Calu3 (cell line): Measurements from ENCODE around the gene DPM2. TPM values are rescaled to one million over a fixed set of nuclear protein-coding genes. Genes with fewer than 3 reads are reported as not detected.
A peak's percentile ranks its signal among the peaks of the same experiment; 100 is the strongest.

Experiments used
- BruUV-seq: library from RNA; stranded (reverse); fragments of 400-500 nt; replicated peaks from 2 replicates; lab custom pipeline; 2021; lab: Mats Ljungman, UMichigan
- CTCF ChIA-PET: fragments of 300-600 bp; sonication (Branson Sonifier 250); formaldehyde crosslinking; loops from one replicate; lab custom pipeline; 2022; ENCODE audit warnings: antibody characterized with exemption; lab: Charles Lee
- DNase-seq: peaks from one replicate; pipeline ENCODE4 v3.0.0; 2022
- H3K27ac Mint-ChIP-seq: one replicate; pipeline ENCODE4 v1.8.0; 2022; ENCODE audit warnings: mixed read lengths; ENCODE audit not compliant: unreplicated experiment
- H3K27me3 Mint-ChIP-seq: one replicate; pipeline ENCODE4 v1.8.0; 2022; ENCODE audit warnings: mixed read lengths; ENCODE audit not compliant: unreplicated experiment
- H3K36me3 Mint-ChIP-seq: one replicate; pipeline ENCODE4 v1.8.0; 2022; ENCODE audit warnings: mild to moderate bottlenecking, moderate library complexity, mixed read lengths; ENCODE audit not compliant: insufficient read depth, unreplicated experiment
- H3K4me1 Mint-ChIP-seq: one replicate; pipeline ENCODE4 v1.8.0; 2022; ENCODE audit warnings: mild to moderate bottlenecking, low read depth, mixed read lengths; ENCODE audit not compliant: unreplicated experiment
- H3K4me3 Mint-ChIP-seq: one replicate; pipeline ENCODE4 v1.8.0; 2022; ENCODE audit warnings: mild to moderate bottlenecking, low read depth, moderate library complexity, mixed read lengths; ENCODE audit not compliant: unreplicated experiment
- H3K9me3 Mint-ChIP-seq: one replicate; pipeline ENCODE4 v1.8.0; 2022; ENCODE audit warnings: low read depth, mixed read lengths; ENCODE audit not compliant: unreplicated experiment
- CTCF ChIP-seq: fragments of 200-600 bp; IDR thresholded peaks from one replicate; pipeline ENCODE4 v1.8.0; 2022; ENCODE audit warnings: antibody characterized with exemption; ENCODE audit not compliant: unreplicated experiment
- intact Hi-C: fragments of 100-400 bp; cut with micrococcal nuclease; formaldehyde crosslinking; loops from one replicate; pipeline ENCODE4 v1.10.0; 2022; ENCODE audit not compliant: unreplicated experiment
- total RNA-seq: library from RNA; stranded (reverse); gene quantifications from 2 replicates; pipeline ENCODE4 v1.2.3, GENCODE V29; 2022

DPM2 gene
- total RNA-seq, 1 experiment from 2014 or later: 31.5 TPM

- BruUV-seq: no TSS peak
- no peak for DNase-seq
- CTCF ChIA-PET: interaction anchor here (1.2 kb wide), 1 partner anchor 18 kb away, joined by 3 read pairs; no protein-coding TSS in a partner anchor
- peaks cover 69% of the 10 kb centered on the region for H3K4me1 Mint-ChIP-seq
- no peak for TF ChIP-seq CTCF
- H3K27ac Mint-ChIP-seq: no peak overlapping the region
- H3K9me3 Mint-ChIP-seq: no peaks in the 10 kb centered on the region
- peaks cover 62% of the 10 kb centered on the region for H3K36me3 Mint-ChIP-seq
- H3K4me3 Mint-ChIP-seq: no peak overlapping the region
- intact Hi-C loops: no loop called here
- H3K27me3 Mint-ChIP-seq: no peaks in the 10 kb centered on the region
Observed at GRCh38 chr9:127973169-127974000, 35.7 kb upstream of the DPM2 start.

GRCh38 chr9:127972236-127972871 is 34.7 kb upstream of the DPM2 start:
- Mint-ChIP-seq H3K27ac (peak overlapping the region; percentile 83), H3K4me1 (peaks cover 73% of the 10 kb centered on the region), H3K27me3 (no peaks in the 10 kb centered on the region), H3K4me3 (peak overlapping the region; percentile 64), H3K36me3 (peaks cover 61% of the 10 kb centered on the region), H3K9me3 (no peaks in the 10 kb centered on the region)
- intact Hi-C loops: no loop called here
- TF ChIP-seq CTCF: no peak
- CTCF ChIA-PET: no interaction called here
- no peak for DNase-seq
- no TSS peak for BruUV-seq

- intact Hi-C loops: no loop called here
- H3K4me1 Mint-ChIP-seq: peaks cover 73% of the 10 kb centered on the region
- TF ChIP-seq CTCF: no peak
- H3K36me3 Mint-ChIP-seq: peaks cover 53% of the 10 kb centered on the region
- no peaks in the 10 kb centered on the region for H3K27me3 Mint-ChIP-seq
- no peaks in the 10 kb centered on the region for H3K9me3 Mint-ChIP-seq
- BruUV-seq: no TSS peak
- CTCF ChIA-PET: no interaction called here
- peak overlapping the region; percentile 64 for H3K4me3 Mint-ChIP-seq
- H3K27ac Mint-ChIP-seq: peak overlapping the region; percentile 83
- no peak for DNase-seq
Observed at GRCh38 chr9:127971357-127972235, 33.9 kb upstream of the DPM2 start.
